SHP77 (cell line): Measurements from ENCODE around the gene TMEM183A.

Source experiments
- DNase-seq, 2 experiments: peaks; one replicate each; lab custom pipeline; 2025; lab: John Stamatoyannopoulos, UW

The TMEM183A gene

DNA sequence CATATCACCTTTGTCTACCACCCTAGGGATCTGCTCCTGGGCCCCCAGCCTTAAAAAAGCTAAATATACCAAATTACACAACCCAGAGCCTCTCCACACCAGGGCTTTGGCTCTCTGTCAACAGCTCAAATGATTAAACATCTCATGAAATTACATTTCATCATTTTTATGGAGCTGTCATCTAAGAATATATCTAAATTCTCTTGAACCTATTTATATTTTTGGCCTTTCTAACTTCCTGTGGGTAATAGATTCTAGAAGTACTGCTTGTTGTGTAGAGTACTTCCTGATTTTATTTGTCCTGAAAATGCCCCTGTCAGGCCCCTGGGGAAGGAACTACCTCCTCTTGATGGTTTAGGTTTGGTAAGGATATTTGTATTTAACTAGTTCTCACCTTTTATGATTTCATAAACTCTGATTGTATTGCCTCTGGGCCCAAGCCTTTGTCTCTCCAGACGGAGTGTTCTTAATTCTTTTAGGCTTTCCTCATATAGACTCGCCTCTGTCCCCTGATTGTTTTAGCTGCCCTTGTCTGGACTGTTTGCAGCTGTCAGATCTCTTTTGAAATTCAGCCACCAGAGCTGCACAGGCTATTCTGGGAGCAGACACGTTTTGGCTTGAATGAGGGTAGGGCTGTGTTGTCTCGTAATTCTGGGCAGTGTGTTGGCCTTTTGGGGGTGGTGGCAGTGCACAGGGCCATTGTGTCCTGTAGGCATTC, 62.0 kb downstream of the TMEM183A start:
- DNase-seq: peak in 1 of 2 experiments; percentile 57

GRCh38 chr1:203072002-203072602, 64.9 kb downstream of the TMEM183A start:
- no peak for DNase-seq

DNA sequence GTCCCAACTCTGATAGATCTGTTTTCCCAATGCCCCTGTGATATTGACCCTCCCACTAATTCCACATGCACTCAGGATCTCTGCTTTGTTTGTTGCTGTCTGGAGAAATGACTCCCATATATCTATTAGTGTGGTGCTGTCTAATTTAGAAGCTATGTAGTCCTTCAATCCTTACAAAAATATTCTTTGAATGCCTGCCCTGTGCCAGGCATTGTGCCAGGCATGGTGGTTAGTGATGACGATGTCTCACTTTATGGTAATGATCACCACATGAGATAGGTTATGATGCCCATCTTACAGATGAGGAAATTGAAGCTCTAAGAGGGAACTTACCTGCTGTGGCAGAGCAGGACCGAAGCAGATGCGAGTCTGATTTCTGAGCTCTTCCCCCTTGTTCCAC, 65.7 kb downstream of the TMEM183A start:
- DNase-seq: no peak

- no peak for DNase-seq
These were observed 66.3 kb downstream of the TMEM183A start for GRCh38 chr1:203073469-203073868.
